G401.6 (cell line): ENCODE data around the gene TUBA4B.
A peak's percentile ranks its signal among the peaks of the same experiment; 100 is the strongest.
"Not testable (repeated sequence)": the region's sequence is repeated elsewhere in the genome, so short reads cannot be mapped to it uniquely, and the experiment has no call there.

Experiments used
- FAIRE-seq: peaks from 2 replicates; lab custom pipeline; 2012; peaks lifted over from hg19 to GRCh38; lab: Jason Lieb, UNC

The TUBA4B gene

GRCh38 chr2:219277703-219278654, 24.9 kb downstream of the TUBA4B start:
- peak; percentile 89 for FAIRE-seq

GRCh38 chr2:219278655-219279150, 25.7 kb downstream of the TUBA4B start:
- FAIRE-seq: no peak

- peak; percentile 97 for FAIRE-seq
Measured at GRCh38 chr2:219279151-219279915, 26.3 kb downstream of the TUBA4B start, which contains the start of gene DNAJB2. TSS of gene DNAJB2 (plus strand) at chr2:219279366. CDS start at chr2:219279834, 468 bp downstream.

- FAIRE-seq: no peak
Measured at GRCh38 chr2:219279916-219280516, 27.0 kb downstream of the TUBA4B start.

- FAIRE-seq: no peak
Measured at GRCh38 chr2:219280651-219281050, 27.6 kb downstream of the TUBA4B start.

GRCh38 chr2:219281588-219281987, 28.5 kb downstream of the TUBA4B start:
- no peak for FAIRE-seq

- no peak for FAIRE-seq
Measured at GRCh38 chr2:219282375-219282774, 29.3 kb downstream of the TUBA4B start.

GRCh38 chr2:219282943-219283581, 30.0 kb downstream of the TUBA4B start:
- no peak for FAIRE-seq

- FAIRE-seq: no peak
Measured at GRCh38 chr2:219284501-219285372, 31.7 kb downstream of the TUBA4B start.

- no peak for FAIRE-seq
Measured at GRCh38 chr2:219285373-219285735, 32.3 kb downstream of the TUBA4B start.

- FAIRE-seq: no peak
Measured at GRCh38 chr2:219285894-219286425, 32.9 kb downstream of the TUBA4B start.

- FAIRE-seq: no peak
Measured at GRCh38 chr2:219286436-219287115, 33.5 kb downstream of the TUBA4B start.

GRCh38 chr2:219287116-219287440, 34.0 kb downstream of the TUBA4B start:
- FAIRE-seq: not testable (repeated sequence)

GRCh38 chr2:219287580-219288265, 34.7 kb downstream of the TUBA4B start:
- no peak for FAIRE-seq

GRCh38 chr2:219289195-219289536, 36.1 kb downstream of the TUBA4B start:
- FAIRE-seq: no peak

GRCh38 chr2:219289537-219290361, 36.7 kb downstream of the TUBA4B start:
- no peak for FAIRE-seq

- no peak for FAIRE-seq
Measured at GRCh38 chr2:219290381-219291171, 37.5 kb downstream of the TUBA4B start.

- no peak for FAIRE-seq
Measured at GRCh38 chr2:219291394-219291793, 38.4 kb downstream of the TUBA4B start.
